GM18858 (cell line): Measurements from ENCODE around the gene CCNI2.

Source experiments
- ATAC-seq: cut with Tn5 transposase; IDR thresholded peaks from one replicate; pipeline ENCODE4 v1.9.1; 2021; ENCODE audit not compliant: unreplicated experiment

The CCNI2 gene, protein sequence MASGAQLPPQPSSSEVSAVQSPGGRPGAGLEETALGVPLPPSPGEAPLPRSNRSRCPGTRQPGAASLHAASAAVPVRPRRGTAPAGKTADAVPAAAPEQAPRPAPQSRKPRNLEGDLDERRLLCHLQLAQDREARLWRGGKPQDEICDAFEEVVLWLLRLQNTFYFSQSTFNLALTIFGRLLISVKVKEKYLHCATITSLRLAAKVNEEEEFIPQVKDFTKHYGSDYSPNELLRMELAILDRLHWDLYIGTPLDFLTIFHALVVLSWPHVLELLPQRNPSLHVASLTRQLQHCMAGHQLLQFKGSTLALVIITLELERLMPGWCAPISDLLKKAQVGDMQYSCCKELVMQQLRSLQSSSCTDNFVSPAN

DNA sequence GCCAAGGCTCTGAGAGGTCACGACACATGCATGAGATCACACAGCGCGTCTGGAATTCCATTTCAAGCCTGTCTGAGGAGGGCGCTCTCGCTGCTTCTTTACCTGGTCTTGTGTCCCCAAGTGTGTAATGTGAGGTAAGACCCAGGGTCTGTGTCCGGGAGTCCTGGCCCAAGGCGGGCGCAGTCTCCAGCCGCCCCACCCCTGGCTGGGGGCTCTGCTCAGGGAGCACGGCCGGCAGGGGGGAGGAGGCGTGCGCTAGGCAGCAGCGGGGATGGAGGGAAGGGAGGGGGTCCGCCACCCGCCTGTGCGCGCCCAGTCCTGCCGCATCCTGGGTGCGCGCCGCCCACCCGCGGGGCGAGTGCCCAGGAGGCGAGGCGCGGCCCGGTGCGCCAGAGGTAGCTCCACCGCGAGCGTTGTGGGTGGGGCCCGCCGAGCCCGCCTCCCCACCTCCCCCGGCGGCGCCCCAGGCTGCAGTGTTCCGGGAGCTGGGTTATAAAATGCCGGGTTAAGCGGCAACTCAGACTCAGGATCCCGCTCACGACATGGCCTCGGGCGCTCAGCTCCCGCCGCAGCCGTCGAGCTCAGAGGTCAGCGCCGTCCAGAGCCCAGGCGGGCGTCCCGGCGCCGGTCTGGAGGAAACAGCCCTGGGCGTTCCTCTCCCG, at the start of gene CCNI2:
TSS of gene CCNI2 (plus strand) at position 473 of the 662 bp plus-strand sequence. CDS start at position 543, 70 bp downstream.
- ATAC-seq = no peak

DNA sequence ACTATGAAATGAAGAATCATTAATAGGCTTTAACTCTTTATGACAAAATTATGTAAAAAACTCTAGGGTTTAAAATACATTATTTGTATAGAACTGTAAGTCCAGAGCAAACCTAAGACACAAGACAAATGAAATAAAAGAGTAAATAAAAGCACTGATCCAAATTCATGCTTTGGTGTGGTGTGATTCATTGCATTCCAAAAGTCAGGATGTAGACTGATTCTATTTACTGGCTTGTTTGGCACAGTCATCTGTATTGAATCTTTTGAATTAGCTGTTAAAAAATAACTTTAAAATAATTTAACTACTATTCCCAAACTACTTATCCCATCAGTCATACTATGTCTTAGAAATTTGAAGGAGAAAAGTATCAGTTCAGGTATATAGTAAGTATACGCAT, 42.4 kb upstream of the CCNI2 start:
- ATAC-seq = no peak

DNA sequence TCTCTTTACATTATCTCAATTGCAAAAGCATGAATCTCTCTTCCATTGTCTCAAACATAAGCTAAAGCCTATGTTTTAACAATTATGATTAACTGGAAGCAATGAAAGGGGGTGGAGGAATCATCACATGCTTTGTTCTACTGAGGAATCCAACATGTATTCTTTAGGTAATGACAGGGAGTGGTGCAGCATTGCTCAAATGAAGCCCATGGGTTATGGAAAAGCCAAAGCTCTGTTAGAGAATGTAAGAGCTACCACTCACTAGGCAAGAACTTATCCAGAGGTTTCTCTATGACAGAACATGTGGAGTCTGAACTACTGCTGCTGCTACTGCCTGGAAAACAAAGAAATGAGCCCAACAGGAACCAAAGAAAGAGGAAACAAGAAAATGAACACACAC, 38.6 kb upstream of the CCNI2 start:
- ATAC-seq = no peak

DNA sequence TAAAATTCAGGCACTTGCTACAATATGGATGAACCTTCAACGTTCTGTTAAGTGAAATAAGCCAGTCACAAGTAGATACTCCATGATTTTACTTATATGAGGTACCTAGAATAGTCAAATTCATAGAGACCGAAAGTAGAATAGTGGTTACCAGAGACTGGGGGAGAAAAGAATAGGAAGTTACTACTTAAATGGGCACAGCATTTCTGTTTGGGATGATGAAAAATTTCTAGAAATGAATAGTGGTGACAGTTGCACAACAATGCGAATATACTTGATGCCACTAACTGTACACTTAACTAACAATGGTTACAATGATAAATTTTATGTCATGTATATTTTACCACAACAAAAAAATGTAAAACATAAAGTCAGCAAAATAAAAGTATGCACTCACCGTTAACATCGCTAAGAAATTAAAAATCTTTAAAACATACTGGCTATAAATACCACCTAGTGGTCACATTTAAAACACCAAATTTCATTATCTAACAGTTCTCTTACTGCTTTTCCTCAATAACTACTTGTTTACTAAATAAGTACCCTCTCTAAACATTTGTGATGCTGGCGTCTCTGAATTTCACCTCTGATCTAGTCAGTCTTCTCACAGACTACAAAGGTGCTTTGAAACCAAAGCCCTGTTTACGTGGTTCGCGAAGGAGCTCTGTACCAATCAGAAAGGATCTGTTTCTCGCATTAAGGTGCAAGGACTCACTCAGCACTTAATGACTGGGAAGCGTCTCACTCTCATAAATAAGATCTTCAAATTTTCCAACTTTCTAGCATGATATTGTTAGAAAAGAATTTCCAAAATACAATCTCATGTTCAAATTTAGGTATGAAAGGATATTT, 32.5 kb upstream of the CCNI2 start:
- ATAC-seq = no peak

DNA sequence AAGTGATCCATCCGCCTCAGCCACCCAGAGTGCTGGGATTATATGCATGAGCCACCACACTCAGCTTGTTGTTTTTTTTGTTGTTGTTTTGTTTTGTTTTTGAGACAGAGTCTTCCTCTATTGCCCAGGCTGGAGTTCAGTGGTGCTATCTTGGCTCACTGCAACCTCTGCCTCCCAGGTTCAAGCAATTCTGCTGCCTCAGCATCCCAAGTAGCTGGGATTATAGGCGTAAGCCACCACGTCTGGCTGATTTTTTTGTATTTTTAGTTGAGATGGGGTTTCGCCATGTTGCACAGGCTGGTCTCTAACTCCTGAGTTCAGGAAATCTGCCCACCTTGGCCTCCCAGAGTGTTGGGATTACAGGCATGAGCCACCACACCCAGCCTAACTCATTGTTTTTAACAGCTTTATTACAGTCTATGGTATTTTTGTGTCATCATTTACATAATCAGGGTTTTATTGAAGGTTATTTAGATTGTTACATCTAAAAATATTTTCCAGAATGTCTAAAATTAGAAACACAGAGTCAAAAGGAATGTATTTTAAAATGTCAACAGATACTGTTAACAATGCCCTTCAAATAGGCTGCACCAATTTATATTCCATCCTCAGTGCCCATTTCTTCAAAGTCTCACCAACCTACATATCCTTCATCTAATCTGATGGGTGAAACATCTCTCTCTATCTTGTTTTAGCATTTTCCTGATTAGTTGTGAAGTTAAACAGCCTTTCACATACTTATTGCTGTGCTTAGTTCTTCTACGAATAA, 28.5 kb upstream of the CCNI2 start:
- ATAC-seq = no peak

DNA sequence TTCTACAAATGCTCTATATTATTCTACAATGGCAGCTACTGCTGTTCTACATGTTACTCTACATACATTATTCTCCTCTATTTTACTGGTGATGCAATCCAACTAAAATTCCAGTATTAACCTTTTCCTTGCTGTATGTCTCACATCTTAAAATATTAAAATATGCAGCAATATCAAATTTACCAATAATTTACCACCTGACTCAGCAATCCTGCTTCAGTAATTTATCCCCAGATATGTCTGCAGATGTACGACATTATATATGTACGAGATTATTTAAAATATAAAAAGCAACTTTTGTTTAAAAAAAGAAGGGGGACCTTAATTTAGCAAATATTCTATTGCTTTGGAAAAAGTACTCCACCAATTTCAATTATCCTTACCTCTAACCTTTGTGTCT, 21.5 kb upstream of the CCNI2 start:
- no peak for ATAC-seq

DNA sequence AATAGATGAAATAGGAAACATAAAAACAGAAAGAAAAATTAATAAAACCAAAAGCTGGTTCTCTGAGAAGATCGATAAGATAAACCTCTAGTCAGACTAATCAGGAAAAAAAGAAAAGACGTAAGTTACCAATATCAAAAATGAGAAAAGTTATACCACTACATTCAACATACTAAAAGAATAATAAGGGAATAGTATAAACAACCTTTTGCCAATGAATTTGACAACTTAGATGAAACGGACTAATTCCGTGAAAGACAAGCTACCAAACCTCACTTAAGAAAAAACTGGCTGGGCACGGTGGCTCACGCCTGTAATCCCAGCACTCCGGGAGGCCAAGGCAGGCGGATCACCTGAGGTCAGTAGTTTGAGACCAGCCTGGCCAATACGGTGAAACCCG, 17.3 kb upstream of the CCNI2 start:
- ATAC-seq = no peak

DNA sequence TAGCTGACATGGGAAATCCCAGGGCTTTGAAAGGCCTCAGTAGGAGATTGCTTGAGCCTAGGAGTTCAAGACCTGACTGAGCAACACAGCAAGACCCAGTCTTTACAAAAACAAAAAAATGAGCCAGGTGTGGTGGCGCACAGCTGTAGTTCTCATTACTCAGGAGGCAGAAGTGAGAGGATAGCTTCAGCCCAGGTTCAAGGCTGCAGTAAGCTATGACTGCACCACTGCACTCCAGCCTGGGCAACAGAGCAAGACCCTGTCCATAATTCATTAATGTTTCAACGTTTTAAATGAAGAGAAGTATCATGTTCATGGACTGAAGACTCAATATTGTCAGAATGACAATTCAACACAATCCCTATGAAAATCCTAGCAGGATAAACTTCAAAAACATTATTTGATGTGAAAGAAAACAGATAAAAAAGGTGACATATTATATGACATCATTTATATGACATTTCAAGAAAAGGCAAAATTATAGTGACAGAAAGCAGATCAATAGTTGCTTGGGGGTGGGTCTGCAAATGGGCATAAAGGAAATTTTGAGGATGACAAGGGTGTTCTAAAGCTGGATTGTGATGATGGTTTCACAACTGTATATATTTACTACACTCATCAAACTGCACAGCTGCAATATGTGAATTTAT, 13.6 kb upstream of the CCNI2 start:
- no peak for ATAC-seq

DNA sequence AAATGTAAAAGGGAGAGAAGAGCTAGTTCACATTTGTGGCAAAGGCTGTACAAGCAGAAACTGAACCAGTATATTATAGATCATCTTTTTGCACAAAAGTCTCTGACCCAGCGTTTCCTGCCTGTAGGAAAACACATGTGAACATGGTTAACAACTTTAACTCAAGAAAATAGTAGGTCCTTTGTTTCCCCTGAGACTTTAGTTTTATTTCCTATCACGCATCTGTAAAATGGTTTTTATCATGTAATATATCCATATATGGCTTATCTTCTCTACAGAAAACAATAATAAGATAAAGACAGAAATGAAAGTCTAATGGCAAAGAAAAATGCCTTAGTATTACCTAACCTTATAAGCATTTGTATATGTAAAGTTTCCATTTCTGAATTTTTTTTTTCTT, 12.5 kb upstream of the CCNI2 start:
- no peak for ATAC-seq

DNA sequence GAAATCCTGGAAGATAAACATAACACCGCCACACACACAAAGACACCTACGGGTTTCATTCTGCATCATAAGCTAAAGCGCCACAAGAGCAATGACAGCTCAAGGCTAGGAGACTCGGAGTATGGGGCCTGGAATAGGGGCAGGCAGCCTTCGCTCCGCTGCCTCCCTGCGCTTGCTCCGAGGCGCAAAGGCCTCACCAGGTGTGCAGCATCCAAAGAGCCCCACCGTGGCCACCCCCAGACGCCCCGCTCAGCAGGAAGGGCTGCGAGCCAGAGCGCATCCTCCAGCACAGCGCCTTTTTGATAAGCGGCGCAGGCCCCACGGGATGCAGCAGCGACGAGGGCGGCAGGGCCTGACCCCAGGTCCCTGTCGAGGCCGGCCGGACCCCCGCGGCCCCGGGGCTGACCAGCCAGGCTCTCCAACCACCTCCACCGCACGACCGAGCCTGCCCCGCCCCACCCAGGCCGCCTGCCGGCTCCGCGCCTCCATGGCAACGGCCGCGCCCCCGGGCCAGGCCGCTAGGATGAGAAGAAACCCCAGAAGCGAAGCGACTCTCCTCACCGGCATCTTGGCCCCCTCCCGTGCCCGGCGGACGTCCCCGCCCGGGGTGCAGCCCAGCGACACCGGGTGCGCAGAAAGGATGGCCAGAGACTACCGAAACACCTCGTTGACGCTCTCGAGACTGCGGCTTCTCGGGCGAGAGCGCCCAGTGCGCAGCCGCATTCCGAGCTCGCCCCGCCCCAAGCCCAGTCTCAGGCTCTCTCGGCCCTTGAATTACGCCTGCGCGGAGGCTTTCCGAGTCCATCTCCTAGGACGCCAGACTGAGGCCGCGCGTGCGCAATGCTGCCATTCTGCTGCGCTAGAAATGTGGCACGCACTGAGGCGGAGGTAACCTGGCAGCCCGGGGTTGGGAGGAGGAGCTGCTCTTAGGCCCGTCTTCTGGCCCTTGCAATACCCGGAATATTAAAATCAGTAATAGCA, 10.1 kb upstream of the CCNI2 start, which contains the start of gene KIF3A:
TSS of gene KIF3A (minus strand) at position 694 of the 981 bp plus-strand sequence. CDS start at position 567, 127 bp downstream.
- peak; percentile 86 for ATAC-seq

DNA sequence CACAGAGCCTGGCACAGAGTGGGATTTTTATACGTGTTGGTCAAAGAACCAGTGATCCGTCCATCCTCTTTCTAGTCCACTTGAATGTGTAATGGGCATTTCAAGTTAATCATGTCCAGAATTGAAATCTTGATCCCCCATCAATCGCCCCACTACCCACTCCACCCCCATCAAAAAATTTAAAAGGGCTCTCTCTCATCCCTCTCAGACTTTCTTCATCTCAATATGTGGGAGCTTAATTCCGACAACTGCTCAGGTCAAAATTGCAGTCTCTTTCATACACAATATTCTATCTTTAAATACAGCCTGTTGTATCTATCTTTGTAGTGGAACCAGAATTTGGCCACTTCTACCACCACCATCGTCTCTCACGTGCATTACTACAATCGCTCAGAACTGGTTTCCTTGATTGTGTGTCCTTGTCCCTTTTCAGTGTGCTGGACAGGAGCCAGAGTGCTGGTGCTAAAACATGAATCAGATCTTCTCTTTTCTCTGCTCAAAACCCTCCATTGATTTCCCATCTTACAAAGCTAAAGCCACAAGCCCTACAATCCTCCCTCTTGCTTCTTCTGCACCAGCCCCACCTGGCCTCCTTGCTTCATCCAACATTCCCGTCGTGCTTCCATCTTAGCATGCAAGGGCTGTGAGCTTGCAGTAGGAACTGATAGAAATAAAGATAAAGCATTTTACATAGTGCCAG, 9.1 kb upstream of the CCNI2 start:
- no peak for ATAC-seq

DNA sequence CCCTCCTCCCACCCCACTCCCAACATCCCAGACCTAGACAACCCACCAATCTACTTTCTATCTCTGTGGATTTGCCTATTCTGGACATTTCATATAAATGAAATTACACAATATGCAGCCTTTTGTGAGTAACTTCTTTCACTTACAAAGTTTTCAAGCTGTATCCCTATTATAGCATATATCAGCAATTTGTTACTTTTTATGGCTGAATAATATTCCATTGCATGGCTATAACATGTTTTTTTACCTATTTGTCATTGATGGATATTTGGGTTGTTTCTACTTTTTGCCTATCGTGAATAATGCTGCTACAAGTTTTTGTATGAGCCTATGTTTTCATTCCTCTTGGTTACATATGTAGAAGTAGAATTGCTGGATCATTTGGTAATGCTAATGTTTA, 8.0 kb upstream of the CCNI2 start:
- no peak for ATAC-seq

DNA sequence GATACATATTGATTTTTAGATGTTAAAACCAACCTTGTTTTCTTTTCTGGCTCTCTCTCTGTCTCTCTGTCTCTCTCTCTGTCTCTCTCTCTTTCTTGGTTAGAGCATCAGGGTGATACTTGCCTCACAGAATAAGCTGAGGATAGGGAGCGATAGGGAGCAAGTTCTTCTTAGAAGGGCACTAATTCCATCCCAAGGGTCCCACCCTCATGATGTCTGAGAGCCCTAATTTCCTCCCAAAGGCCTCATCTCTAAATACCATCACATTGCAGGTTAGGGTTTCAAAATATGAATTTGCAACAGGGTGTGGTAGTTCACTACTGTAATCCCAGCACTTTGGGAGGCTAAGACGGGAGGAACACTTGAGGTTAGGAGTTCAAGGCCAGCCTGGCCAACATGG, 5.1 kb upstream of the CCNI2 start:
- ATAC-seq = no peak

DNA sequence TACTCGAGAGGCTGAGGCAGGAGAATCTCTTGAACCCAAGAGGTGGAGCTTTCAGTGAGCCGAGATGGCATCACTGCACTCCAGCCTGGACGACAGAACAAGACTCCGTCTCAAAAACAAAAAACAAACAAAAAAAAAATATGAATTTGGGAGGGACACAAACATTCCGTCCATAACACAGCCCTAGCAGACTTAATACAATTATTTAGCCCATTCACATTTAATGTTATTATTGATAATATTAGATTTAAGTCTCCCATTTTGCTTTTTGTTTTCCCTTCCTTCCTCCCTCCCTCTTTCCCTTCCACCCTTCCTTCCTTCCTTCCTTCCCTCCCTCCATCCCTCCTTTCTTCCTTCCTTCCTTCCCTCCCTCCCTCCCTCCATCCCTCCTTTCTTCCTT, 4.6 kb upstream of the CCNI2 start:
- no peak for ATAC-seq

DNA sequence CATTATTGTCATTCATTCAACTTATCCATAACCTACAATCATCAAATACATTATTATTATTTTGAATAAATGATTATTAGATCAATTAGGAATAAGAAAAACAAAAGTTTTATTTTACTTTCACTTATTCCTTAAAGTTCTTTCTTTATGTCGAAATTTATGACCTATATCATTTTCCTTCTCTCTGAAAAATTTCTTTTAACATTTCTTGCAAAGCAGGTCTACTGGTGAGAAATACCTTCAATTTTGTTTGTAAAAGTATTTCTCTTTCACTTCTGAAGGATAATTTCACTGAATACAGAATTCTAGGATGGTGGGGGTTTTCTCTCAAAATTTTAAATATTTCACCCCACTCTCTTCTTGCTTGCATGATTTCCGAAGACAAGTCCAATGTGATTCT, 2.6 kb upstream of the CCNI2 start:
- ATAC-seq = no peak

DNA sequence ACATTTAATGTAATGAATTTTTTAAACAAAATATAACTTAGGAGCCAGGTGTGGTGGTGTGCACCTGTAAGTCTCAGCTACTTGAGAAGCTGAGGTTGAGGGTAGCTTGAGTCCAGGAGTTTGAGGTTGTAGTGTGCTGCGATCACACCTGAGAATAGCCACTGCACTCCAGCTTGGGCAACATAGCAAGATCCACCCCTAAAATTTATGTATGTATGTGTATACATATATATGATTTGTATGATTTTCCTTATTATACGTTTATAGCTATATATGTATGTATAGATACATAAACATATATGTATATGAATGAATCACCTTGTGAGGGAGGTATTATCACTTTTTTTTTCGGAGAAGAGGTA, 653 bp upstream of the CCNI2 start:
- no peak for ATAC-seq

DNA sequence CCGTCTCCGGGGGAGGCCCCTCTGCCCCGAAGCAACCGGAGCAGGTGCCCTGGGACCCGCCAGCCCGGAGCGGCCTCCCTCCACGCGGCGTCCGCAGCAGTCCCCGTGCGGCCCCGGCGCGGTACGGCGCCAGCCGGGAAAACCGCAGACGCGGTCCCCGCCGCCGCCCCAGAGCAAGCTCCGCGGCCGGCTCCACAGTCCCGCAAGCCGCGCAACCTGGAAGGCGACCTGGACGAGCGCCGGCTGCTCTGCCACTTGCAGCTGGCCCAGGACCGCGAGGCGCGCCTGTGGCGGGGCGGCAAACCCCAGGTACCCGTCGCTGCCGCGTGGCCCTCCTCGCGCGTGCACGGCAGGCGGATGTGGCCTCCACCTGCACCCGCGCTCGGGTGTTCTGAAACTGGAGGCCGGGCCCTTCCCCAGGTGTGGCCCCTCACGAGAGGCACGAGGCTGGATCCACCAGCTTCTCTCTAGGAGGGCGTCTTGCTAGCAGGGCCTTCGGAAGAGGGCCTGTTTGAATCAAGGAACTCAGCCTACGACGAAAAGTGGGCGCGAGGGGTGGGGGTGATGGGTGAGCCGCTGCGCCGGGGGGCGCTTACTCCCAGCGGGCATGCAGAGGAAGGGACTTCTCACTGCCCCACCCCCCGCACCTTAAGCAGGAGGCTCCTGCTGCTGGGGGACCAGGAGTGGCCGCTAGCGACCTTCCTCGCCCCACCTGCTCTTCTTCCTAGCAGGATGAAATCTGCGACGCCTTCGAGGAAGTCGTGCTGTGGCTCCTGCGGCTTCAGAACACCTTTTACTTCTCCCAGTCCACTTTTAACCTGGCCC, 602 bp downstream of the CCNI2 start:
- ATAC-seq = no peak

DNA sequence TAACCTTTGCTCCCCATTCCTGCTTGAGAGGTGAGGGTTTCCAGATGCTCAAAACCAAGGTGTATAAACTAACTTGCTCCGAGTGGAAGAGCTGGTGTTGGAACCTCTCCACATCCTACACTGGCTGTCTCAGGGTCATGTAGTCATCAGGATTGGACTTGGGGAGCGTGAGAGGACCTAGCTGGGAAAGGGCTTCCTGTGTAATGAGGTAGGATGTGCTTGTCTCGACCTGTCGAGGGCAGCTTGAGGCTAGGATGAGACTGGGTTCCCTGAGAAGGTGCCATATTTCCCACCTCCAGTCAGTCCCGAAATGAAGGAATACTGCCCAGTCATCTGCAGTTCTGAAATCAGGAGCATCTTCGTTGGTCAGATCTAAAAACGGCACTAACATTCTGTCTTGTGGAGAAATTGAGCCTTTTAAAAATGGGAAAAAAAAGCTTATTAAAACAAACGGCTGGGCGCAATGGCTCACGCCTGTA, 1.3 kb downstream of the CCNI2 start:
- no peak for ATAC-seq
